ENCODE measurements around the gene GATC.

DNA sequence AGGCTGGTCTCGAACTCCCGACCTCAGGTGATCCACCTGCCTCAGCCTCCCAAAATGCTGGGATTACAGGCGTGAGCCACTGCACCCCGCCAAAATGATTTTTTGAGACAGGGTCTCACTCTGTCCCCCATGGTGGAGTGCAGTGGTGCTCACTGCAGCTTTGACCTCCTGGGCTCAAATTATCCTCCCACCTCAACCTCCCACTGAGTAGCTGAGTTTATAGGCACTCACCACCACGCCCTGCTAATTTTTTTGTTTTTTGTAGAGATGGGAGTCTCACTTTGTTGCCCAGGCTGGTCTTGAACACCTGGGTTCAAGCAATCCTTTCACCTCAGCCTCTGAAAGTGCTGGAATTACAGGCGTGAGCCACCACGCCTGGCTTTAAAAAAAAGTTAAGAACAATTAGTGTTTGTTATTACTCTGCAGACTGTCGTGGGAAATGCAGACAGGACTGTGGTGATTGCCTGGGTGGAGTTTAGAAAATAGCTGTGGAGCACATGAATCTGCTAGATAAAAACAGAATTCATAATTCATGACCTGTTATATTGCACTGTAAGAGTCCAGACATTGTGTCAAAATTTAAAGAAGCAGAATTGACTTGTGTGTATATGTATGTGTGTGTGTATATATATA is 17.5 kb upstream of the GATC start:
- TF ChIP-seq, protein P1, sequence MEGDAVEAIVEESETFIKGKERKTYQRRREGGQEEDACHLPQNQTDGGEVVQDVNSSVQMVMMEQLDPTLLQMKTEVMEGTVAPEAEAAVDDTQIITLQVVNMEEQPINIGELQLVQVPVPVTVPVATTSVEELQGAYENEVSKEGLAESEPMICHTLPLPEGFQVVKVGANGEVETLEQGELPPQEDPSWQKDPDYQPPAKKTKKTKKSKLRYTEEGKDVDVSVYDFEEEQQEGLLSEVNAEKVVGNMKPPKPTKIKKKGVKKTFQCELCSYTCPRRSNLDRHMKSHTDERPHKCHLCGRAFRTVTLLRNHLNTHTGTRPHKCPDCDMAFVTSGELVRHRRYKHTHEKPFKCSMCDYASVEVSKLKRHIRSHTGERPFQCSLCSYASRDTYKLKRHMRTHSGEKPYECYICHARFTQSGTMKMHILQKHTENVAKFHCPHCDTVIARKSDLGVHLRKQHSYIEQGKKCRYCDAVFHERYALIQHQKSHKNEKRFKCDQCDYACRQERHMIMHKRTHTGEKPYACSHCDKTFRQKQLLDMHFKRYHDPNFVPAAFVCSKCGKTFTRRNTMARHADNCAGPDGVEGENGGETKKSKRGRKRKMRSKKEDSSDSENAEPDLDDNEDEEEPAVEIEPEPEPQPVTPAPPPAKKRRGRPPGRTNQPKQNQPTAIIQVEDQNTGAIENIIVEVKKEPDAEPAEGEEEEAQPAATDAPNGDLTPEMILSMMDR (conservative IDR thresholded peaks at IDR 0.05; ENCODE audit: low read length): no peak
- TF ChIP-seq EZH2phosphoT487 (IDR thresholded peaks at IDR 0.05; ENCODE audit: borderline replicate concordance, low read depth, low read length): no peak

Data from OCI-LY7 (cell line).